GM12878 (cell line): Measurements from ENCODE around the gene FAM184B. TPM values are rescaled to one million over a fixed set of nuclear protein-coding genes. Genes with fewer than 3 reads are reported as not detected.

Experiments
- ATAC-seq: fragments of 200-7000 bp; cut with Tn5 transposase; 3 replicates; pipeline ENCODE4 v1.9.1; 2020; ENCODE audit warnings: mild to moderate bottlenecking, moderate library complexity
- BruUV-seq: library from RNA; stranded (reverse); fragments of 400-500 nt; replicated peaks from 2 replicates; lab custom pipeline; 2021; lab: Mats Ljungman, UMichigan
- CTCF ChIA-PET: fragments of 300-600 bp; sonication (Branson Sonifier 250); formaldehyde crosslinking; extraction: SDS; loops from one replicate; lab custom pipeline; 2021; ENCODE audit warnings: inconsistent platforms; lab: Yijun Ruan, JAX
- POLR2A ChIA-PET: fragments of 350-600 bp; formaldehyde crosslinking; extraction: SDS; loops from one replicate; lab custom pipeline; 2021; ENCODE audit warnings: inconsistent platforms; lab: Charles Lee
- RAD21 ChIA-PET: fragments of 300-600 bp; sonication (Branson Sonifier 250); formaldehyde crosslinking; loops from one replicate; lab custom pipeline; 2023; ENCODE audit warnings: antibody characterized with exemption; ENCODE audit not compliant: unreplicated experiment; lab: Charles Lee
- SMC1A ChIA-PET: fragments of 300-600 bp; sonication (Branson Sonifier 250); formaldehyde crosslinking; loops from one replicate; lab custom pipeline; 2023; ENCODE audit not compliant: unreplicated experiment, uncharacterized antibody; lab: Charles Lee
- DNase-seq: peaks from one replicate; pipeline ENCODE4 v3.0.0-alpha.2; 2011; ENCODE audit warnings: low read depth, low spot score
- FAIRE-seq: peaks from 3 replicates; lab custom pipeline; 2011; peaks lifted over from hg19 to GRCh38; lab: Jason Lieb, UNC
- H2AFZ ChIP-seq: 2 replicates; pipeline ENCODE4 v1.6.0; 2011; ENCODE audit warnings: low read depth, low read length, control low read depth; ENCODE audit not compliant: control insufficient read depth
- H3K27ac ChIP-seq: 2 replicates; pipeline ENCODE4 v1.5.1; 2011; ENCODE audit warnings: control low read depth; ENCODE audit not compliant: control insufficient read depth, insufficient read depth
- H3K27me3 ChIP-seq, 2 experiments: replicated peaks in 1 of 2; 2 replicates each; pipeline versions ENCODE4 v1.6.0 to v1.6.1; 2011; ENCODE audit warnings: low read length in 1 of 2; ENCODE audit not compliant: control insufficient read depth in 2 of 2, insufficient read depth in 2 of 2
- H3K36me3 ChIP-seq, 2 experiments: 2 replicates each; pipeline ENCODE4 v1.5.1; 2011; ENCODE audit warnings: low read length in 1 of 2; ENCODE audit not compliant: control insufficient read depth in 2 of 2, insufficient read depth in 2 of 2
- H3K4me1 ChIP-seq: 2 replicates; pipeline ENCODE4 v1.6.1; 2011; ENCODE audit warnings: mild to moderate bottlenecking, low read length, moderate library complexity, mixed read lengths; ENCODE audit not compliant: control insufficient read depth, insufficient read depth
- H3K4me2 ChIP-seq: 2 replicates; pipeline ENCODE4 v1.6.0; 2011; ENCODE audit warnings: control low read depth; ENCODE audit not compliant: control insufficient read depth, insufficient read depth
- H3K4me3 ChIP-seq: fragments of 200-600 bp; sonication (generic); 2 replicates; pipeline ENCODE4 v1.5.1; 2016
- H3K79me2 ChIP-seq: 2 replicates; pipeline ENCODE4 v1.6.0; 2011; ENCODE audit warnings: low read length; ENCODE audit not compliant: control insufficient read depth, insufficient read depth
- H3K9ac ChIP-seq: 2 replicates; pipeline ENCODE4 v1.8.0; 2011; ENCODE audit warnings: low read length, control low read depth, mixed read lengths; ENCODE audit not compliant: control insufficient read depth, insufficient read depth
- H3K9me3 ChIP-seq: replicated peaks from 3 replicates; pipeline ENCODE4 v1.5.1; 2011; ENCODE audit warnings: mild to moderate bottlenecking, low read length; ENCODE audit not compliant: control insufficient read depth, insufficient read depth
- H4K20me1 ChIP-seq: 2 replicates; pipeline ENCODE4 v1.6.0; 2011; ENCODE audit not compliant: control insufficient read depth, insufficient read depth
- ATF7 ChIP-seq: fragments of 450-650 bp; IDR thresholded peaks from 2 replicates; pipeline ENCODE4 v1.6.1; 2016; ENCODE audit warnings: low read depth, mild to moderate bottlenecking
- BHLHE40 ChIP-seq, 2 experiments: fragments of 450-650 bp in 1 of 2; IDR thresholded peaks; 2 replicates each; pipeline ENCODE4 v1.6.1; 2011 to 2017; ENCODE audit warnings: low read depth in 2 of 2, borderline replicate concordance in 1 of 2, improper control_type of control experiment in 1 of 2, low read length in 1 of 2, mild to moderate bottlenecking in 1 of 2
- MTA2 ChIP-seq: fragments of 450-650 bp; IDR thresholded peaks from 2 replicates; pipeline ENCODE4 v1.6.1; 2016; ENCODE audit warnings: low read depth, mild to moderate bottlenecking, moderate library complexity
- TCF7 ChIP-seq: IDR thresholded peaks from 2 replicates; pipeline ENCODE4 v1.6.1; 2014; ENCODE audit warnings: antibody characterized with exemption, borderline replicate concordance
- YY1 ChIP-seq: IDR thresholded peaks from 2 replicates; pipeline ENCODE4 v1.6.1; 2011; ENCODE audit warnings: low read depth, mild to moderate bottlenecking, low read length
- WGBS: methylation state at CpG from one replicate; pipeline ENCODE4 v1.1.6; 2016; ENCODE audit warnings: low lambda C conversion rate; ENCODE audit not compliant: insufficient replicate concordance, insufficient coverage; ENCODE audit errors: missing lambda C conversion rate; 5-methylcytosine and 5-hydroxymethylcytosine counted together
- in situ Hi-C: fragments of 300-500 bp; cut with MboI; formaldehyde crosslinking; loops from 9 replicates; pipeline ENCODE4 v1.14.3; 2018; ENCODE audit warnings: mixed read lengths
- intact Hi-C: fragments of 100-400 bp; cut with micrococcal nuclease; formaldehyde crosslinking; loops from one replicate; pipeline ENCODE4 v1.14.2; 2022; ENCODE audit not compliant: unreplicated experiment
- polyA plus RNA-seq, 11 experiments: library from polyadenylated mRNA; depleted of rRNA in 4 of 11; unstranded in 6 of 11; stranded (reverse) in 5 of 11; fragments of >200 nt; fragmentation: Nextera tagmentation in 4 of 11; fragmentation: Illumina TruSeq in 1 of 11; extraction: Ambion mirVana in 4 of 11; extraction: Trizol in 1 of 11; gene quantifications; 1 replicate in 1 of 11; 2 replicates in 10 of 11; pipeline versions ENCODE4 v1.2.1 to v1.2.3, GENCODE V29; 2011 to 2016; ENCODE audit warnings: inconsistent platforms in 2 of 11, missing spikeins in 2 of 11, low read depth in 1 of 11
- total RNA-seq, 4 experiments: library from RNA; depleted of rRNA in 3 of 4; stranded (reverse); fragments of >200 nt in 3 of 4; fragmentation: Illumina TruSeq in 1 of 4; extraction: Trizol in 1 of 4; gene quantifications; 2 replicates each; pipeline versions ENCODE4 v1.2.1 to v1.2.3, GENCODE V29; 2013 to 2021
- TF ChIP-seq, protein P1 (sequence below): fragments of 450-650 bp; IDR thresholded peaks from 2 replicates; pipeline ENCODE4 v1.6.1; 2017; ENCODE audit warnings: antibody characterized with exemption, mild to moderate bottlenecking, moderate library complexity
- TF ChIP-seq, protein P2 (sequence below): fragments of 450-650 bp; IDR thresholded peaks from 2 replicates; pipeline ENCODE4 v1.6.1; 2017; ENCODE audit warnings: mild to moderate bottlenecking, low read depth, inconsistent platforms; ENCODE audit not compliant: poor library complexity, severe bottlenecking
- TF ChIP-seq, protein P3 (sequence below): fragments of 450-650 bp; IDR thresholded peaks from 2 replicates; pipeline ENCODE4 v1.6.1; 2017; ENCODE audit warnings: borderline replicate concordance

FAM184B gene
- total and polyA plus RNA-seq, 10 of the 15 experiments (the other 5 are each of a cell fraction or from before 2014, with no cell fraction given) = under 0.01 TPM; not detected in 9

GRCh38 chr4:17763931-17764330 lies 17.5 kb downstream of the FAM184B start:
- CTCF ChIA-PET = interaction anchor here (1.4 to 2.0 kb wide), 3 partner anchors 12 to 45 kb away, joined by 3 to 13 read pairs (median 3); no protein-coding TSS in a partner anchor
- in situ Hi-C loops = no loop called here

More at GRCh38 chr4:17763931-17764330, 17.5 kb downstream of the FAM184B start:
- ChIA-PET POLR2A (no interaction called here), RAD21 (no interaction called here), SMC1A (interaction anchor here (1.0 kb wide), 1 partner anchor 46 kb away, joined by 3 read pairs; no protein-coding TSS in a partner anchor)
- ATAC-seq (no peak), FAIRE-seq (no peak), DNase-seq (no peak)
- Histone ChIP-seq H3K4me2 (no peak overlapping the region), H3K9me3 (no peaks in the 10 kb centered on the region; the same call in 2 of the 3 replicates), H3K9ac (no peak overlapping the region), H3K27me3 (no peaks in the 10 kb centered on the region), H3K4me3 (no peak overlapping the region), H3K79me2 (no peaks in the 10 kb centered on the region), H2AFZ (no peak overlapping the region), H3K36me3 (no peaks in the 10 kb centered on the region), H4K20me1 (no peaks in the 10 kb centered on the region), H3K4me1 (no peaks in the 10 kb centered on the region), H3K27ac (no peak overlapping the region)
- TF ChIP-seq, protein P1, sequence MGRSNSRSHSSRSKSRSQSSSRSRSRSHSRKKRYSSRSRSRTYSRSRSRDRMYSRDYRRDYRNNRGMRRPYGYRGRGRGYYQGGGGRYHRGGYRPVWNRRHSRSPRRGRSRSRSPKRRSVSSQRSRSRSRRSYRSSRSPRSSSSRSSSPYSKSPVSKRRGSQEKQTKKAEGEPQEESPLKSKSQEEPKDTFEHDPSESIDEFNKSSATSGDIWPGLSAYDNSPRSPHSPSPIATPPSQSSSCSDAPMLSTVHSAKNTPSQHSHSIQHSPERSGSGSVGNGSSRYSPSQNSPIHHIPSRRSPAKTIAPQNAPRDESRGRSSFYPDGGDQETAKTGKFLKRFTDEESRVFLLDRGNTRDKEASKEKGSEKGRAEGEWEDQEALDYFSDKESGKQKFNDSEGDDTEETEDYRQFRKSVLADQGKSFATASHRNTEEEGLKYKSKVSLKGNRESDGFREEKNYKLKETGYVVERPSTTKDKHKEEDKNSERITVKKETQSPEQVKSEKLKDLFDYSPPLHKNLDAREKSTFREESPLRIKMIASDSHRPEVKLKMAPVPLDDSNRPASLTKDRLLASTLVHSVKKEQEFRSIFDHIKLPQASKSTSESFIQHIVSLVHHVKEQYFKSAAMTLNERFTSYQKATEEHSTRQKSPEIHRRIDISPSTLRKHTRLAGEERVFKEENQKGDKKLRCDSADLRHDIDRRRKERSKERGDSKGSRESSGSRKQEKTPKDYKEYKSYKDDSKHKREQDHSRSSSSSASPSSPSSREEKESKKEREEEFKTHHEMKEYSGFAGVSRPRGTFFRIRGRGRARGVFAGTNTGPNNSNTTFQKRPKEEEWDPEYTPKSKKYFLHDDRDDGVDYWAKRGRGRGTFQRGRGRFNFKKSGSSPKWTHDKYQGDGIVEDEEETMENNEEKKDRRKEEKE = no peak
- TF ChIP-seq, protein P2, sequence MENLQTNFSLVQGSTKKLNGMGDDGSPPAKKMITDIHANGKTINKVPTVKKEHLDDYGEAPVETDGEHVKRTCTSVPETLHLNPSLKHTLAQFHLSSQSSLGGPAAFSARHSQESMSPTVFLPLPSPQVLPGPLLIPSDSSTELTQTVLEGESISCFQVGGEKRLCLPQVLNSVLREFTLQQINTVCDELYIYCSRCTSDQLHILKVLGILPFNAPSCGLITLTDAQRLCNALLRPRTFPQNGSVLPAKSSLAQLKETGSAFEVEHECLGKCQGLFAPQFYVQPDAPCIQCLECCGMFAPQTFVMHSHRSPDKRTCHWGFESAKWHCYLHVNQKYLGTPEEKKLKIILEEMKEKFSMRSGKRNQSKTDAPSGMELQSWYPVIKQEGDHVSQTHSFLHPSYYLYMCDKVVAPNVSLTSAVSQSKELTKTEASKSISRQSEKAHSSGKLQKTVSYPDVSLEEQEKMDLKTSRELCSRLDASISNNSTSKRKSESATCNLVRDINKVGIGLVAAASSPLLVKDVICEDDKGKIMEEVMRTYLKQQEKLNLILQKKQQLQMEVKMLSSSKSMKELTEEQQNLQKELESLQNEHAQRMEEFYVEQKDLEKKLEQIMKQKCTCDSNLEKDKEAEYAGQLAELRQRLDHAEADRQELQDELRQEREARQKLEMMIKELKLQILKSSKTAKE = no peak
- TF ChIP-seq BHLHE40 (IDR thresholded peaks at IDR 0.05; ENCODE audit: borderline replicate concordance in 1 of 2, low read depth in 2 of 2, low read length in 1 of 2) (no peak), YY1 (no peak), TCF7 (no peak), MTA2 (no peak), ATF7 (no peak)
- TF ChIP-seq, protein P3, sequence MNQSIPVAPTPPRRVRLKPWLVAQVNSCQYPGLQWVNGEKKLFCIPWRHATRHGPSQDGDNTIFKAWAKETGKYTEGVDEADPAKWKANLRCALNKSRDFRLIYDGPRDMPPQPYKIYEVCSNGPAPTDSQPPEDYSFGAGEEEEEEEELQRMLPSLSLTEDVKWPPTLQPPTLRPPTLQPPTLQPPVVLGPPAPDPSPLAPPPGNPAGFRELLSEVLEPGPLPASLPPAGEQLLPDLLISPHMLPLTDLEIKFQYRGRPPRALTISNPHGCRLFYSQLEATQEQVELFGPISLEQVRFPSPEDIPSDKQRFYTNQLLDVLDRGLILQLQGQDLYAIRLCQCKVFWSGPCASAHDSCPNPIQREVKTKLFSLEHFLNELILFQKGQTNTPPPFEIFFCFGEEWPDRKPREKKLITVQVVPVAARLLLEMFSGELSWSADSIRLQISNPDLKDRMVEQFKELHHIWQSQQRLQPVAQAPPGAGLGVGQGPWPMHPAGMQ = no peak
- 27% methylated on average over 5 of the region's 5 CpGs for WGBS
- intact Hi-C loops = loop anchor here (5.0 kb wide), 2 partner anchors 43 to 828 kb away; no protein-coding TSS in a partner anchor
- BruUV-seq = no TSS peak
